Lower leg skin (tissue), 3 donors: ENCODE data around the gene TTC21B.

ENCODE experiments used
- POLR2A ChIP-seq, 2 donors: fragments of 450-650 bp; IDR thresholded peaks; one replicate each; pipeline ENCODE4 v1.6.1; 2016 to 2017; ENCODE audit warnings: antibody characterized with exemption in 2 of 2, mild to moderate bottlenecking in 1 of 2, moderate library complexity in 1 of 2
- TF ChIP-seq, protein P1 (sequence below), 3 donors: fragments of 450-650 bp; IDR thresholded peaks; one replicate each; pipeline ENCODE4 v1.5.1; 2016; ENCODE audit warnings: antibody characterized with exemption in 3 of 3, mild to moderate bottlenecking in 3 of 3, moderate library complexity in 2 of 3

DNA sequence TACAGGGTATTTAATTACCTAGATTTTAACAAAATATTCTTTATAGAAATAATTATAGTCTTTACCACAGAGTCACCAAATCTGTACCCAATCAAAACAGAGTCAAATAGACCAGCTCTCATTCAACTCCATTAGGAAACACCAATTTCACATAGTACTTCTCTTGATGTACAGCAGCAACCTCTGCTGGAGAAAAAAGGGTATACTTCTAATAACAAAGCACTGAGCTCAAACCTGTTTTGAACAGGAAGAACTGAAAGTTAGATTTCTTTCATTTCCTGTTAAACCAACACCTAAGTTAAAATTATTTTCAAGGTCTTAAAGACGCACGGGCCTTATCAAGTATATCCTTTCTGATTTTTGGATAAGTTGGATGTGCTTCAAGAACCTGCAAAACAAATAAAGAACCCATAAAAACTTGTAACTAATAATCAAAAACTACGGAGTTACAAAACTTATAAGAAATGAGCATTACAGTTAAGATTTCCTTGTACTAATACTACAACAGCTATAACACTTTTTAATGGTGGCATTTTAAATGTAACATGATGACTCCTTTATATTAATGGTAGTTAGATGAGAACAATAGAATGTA lies 79.0 kb downstream of the TTC21B start:
- TF ChIP-seq, protein P1, sequence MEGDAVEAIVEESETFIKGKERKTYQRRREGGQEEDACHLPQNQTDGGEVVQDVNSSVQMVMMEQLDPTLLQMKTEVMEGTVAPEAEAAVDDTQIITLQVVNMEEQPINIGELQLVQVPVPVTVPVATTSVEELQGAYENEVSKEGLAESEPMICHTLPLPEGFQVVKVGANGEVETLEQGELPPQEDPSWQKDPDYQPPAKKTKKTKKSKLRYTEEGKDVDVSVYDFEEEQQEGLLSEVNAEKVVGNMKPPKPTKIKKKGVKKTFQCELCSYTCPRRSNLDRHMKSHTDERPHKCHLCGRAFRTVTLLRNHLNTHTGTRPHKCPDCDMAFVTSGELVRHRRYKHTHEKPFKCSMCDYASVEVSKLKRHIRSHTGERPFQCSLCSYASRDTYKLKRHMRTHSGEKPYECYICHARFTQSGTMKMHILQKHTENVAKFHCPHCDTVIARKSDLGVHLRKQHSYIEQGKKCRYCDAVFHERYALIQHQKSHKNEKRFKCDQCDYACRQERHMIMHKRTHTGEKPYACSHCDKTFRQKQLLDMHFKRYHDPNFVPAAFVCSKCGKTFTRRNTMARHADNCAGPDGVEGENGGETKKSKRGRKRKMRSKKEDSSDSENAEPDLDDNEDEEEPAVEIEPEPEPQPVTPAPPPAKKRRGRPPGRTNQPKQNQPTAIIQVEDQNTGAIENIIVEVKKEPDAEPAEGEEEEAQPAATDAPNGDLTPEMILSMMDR (IDR thresholded peaks at IDR 0.05), result no peak
- TF ChIP-seq POLR2A (IDR thresholded peaks at IDR 0.05), result no peak
